Upper lobe of left lung (tissue), 6 donors: ENCODE measurements around the gene ABCG1. TPM values are rescaled to one million over a fixed set of nuclear protein-coding genes. Genes with fewer than 3 reads are reported as not detected.

Source experiments
- ATAC-seq, 2 donors: fragments of 200-7000 bp; cut with Tn5 transposase; one replicate each; pipeline ENCODE4 v1.9.1; 2022; ENCODE audit warnings: mild to moderate bottlenecking in 2 of 2, moderate library complexity in 2 of 2; ENCODE audit not compliant: low FRiP score in 2 of 2
- DNase-seq, 2 donors: peaks; one replicate each; pipeline ENCODE4 v3.0.0-alpha.2; 2019 to 2020
- H3K27ac ChIP-seq, 4 donors: fragments of 200-600 bp; sonication (generic); one replicate each; pipeline ENCODE4 v1.5.1; 2016 to 2019
- H3K27me3 ChIP-seq, 4 donors: fragments of 200-600 bp; sonication (generic); one replicate each; pipeline ENCODE4 v1.5.1; 2017 to 2019
- H3K36me3 ChIP-seq, 4 donors: fragments of 200-600 bp; sonication (generic); one replicate each; pipeline ENCODE4 v1.5.1; 2016 to 2019
- H3K4me1 ChIP-seq, 4 donors: fragments of 200-600 bp; sonication (generic); one replicate each; pipeline ENCODE4 v1.5.1; 2018 to 2019
- H3K4me3 ChIP-seq, 4 donors: fragments of 200-600 bp; sonication (generic); one replicate each; pipeline ENCODE4 v1.5.1; 2017 to 2019; ENCODE audit warnings: mild to moderate bottlenecking in 2 of 4, moderate library complexity in 1 of 4
- H3K9me3 ChIP-seq, 4 donors: fragments of 200-600 bp; sonication (generic); one replicate each; pipeline ENCODE4 v1.5.1; 2018 to 2019
- CTCF ChIP-seq, 6 experiments: fragments of 450-650 bp in 4 of 6; fragments of 200-600 bp in 2 of 6; sonication (generic) in 2 of 6; IDR thresholded peaks; one replicate each; pipeline ENCODE4 v1.5.1; 2016 to 2019; ENCODE audit warnings: antibody characterized with exemption in 6 of 6
- EP300 ChIP-seq, 4 donors: sonication (generic); formaldehyde crosslinking; IDR thresholded peaks; one replicate each; pipeline ENCODE4 v1.5.1; 2017; ENCODE audit warnings: antibody characterized with exemption in 4 of 4, control low read depth in 2 of 4
- POLR2A ChIP-seq, 4 donors: fragments of 450-650 bp; IDR thresholded peaks; one replicate each; pipeline ENCODE4 v1.5.1; 2016 to 2017; ENCODE audit warnings: antibody characterized with exemption in 4 of 4, mild to moderate bottlenecking in 2 of 4
- POLR2AphosphoS5 ChIP-seq, 2 donors: sonication (generic); formaldehyde crosslinking; IDR thresholded peaks; one replicate each; pipeline ENCODE4 v1.5.1; 2017; ENCODE audit warnings: antibody characterized with exemption in 2 of 2
- WGBS, 2 donors: methylation state at CpG; one replicate each; pipeline ENCODE4 v1.1.5; 2017 to 2018; 5-methylcytosine and 5-hydroxymethylcytosine counted together
- total RNA-seq, 6 donors: library from RNA; depleted of rRNA in 4 of 6; stranded (reverse); fragments of >200 nt in 4 of 6; gene quantifications; one replicate each; pipeline versions ENCODE4 v1.1.0 to v1.2.1, GENCODE V29; 2016 to 2021
- donor health status: DM: no; HTN: no; CAD: no; lungs with moderate emphysema.
- donor health status: DM: no; HTN: yes; CAD: no; lungs with severe emphysema.

The ABCG1 gene
- total RNA-seq, 6 donors from 2014 or later, result 56.7 to 130 (median 79.8) TPM

GRCh38 chr21:42222821-42223390 lies 4.0 kb downstream of the ABCG1 start:
- peak in 1 of 2 donors; percentile 8 for DNase-seq
- no peak for ATAC-seq
- peaks cover 0 to 14% (median 0%) of the 10 kb centered on the region in 4 donors for H3K36me3 ChIP-seq
- H3K27me3 ChIP-seq, result no peaks in the 10 kb centered on the region
- H3K4me3 ChIP-seq, result no peak overlapping the region
- TF ChIP-seq POLR2A (IDR thresholded peaks at IDR 0.05), result no peak
- TF ChIP-seq CTCF (IDR thresholded peaks at IDR 0.05), result no peak
- TF ChIP-seq POLR2AphosphoS5 (IDR thresholded peaks at IDR 0.05), result no peak
- no peak for TF ChIP-seq EP300 (IDR thresholded peaks at IDR 0.05)
- H3K9me3 ChIP-seq, result no peaks in the 10 kb centered on the region
- peak overlapping the region in 2 of 4 donors; percentile 27 to 92 for H3K27ac ChIP-seq
- peaks cover 36 to 60% (median 43%) of the 10 kb centered on the region in 4 donors for H3K4me1 ChIP-seq
- WGBS, 2 donors, result 94 to 95% methylated on average over 9 of the region's 9 CpGs

- ATAC-seq, result no peak
- Histone ChIP-seq H3K27me3 (no peaks in the 10 kb centered on the region), H3K27ac (peak overlapping the region in 1 of 4 donors; percentile 27), H3K4me1 (peaks cover 38 to 61% (median 46%) of the 10 kb centered on the region in 4 donors), H3K36me3 (peaks cover 0 to 14% (median 0%) of the 10 kb centered on the region in 4 donors), H3K4me3 (no peak overlapping the region), H3K9me3 (no peaks in the 10 kb centered on the region)
- no peak for TF ChIP-seq EP300 (IDR thresholded peaks at IDR 0.05)
- no peak for TF ChIP-seq CTCF (IDR thresholded peaks at IDR 0.05)
- DNase-seq, result no peak
- WGBS, 2 donors, result 85 to 95% methylated on average over 4 to 15 of the region's 15 CpGs
Observed at GRCh38 chr21:42223826-42224575, 5.1 kb downstream of the ABCG1 start.

GRCh38 chr21:42225042-42225441 lies 6.1 kb downstream of the ABCG1 start:
- Histone ChIP-seq H3K36me3 (peaks cover 0 to 14% (median 0%) of the 10 kb centered on the region in 4 donors), H3K9me3 (no peaks in the 10 kb centered on the region), H3K4me3 (no peak overlapping the region), H3K27me3 (no peaks in the 10 kb centered on the region), H3K4me1 (peaks cover 37 to 60% (median 43%) of the 10 kb centered on the region in 4 donors), H3K27ac (no peak overlapping the region)
- WGBS, 2 donors, result 90 to 93% methylated on average over 4 of the region's 4 CpGs
- TF ChIP-seq POLR2AphosphoS5 (IDR thresholded peaks at IDR 0.05) (no peak), CTCF (IDR thresholded peaks at IDR 0.05) (no peak), EP300 (IDR thresholded peaks at IDR 0.05) (no peak), POLR2A (IDR thresholded peaks at IDR 0.05) (no peak)
- DNase-seq (no peak), ATAC-seq (no peak)

- no peak overlapping the region for H3K27ac ChIP-seq
- H3K36me3 ChIP-seq, result peaks cover 0 to 14% (median 0%) of the 10 kb centered on the region in 4 donors
- H3K27me3 ChIP-seq, result no peaks in the 10 kb centered on the region
- H3K9me3 ChIP-seq, result no peaks in the 10 kb centered on the region
- WGBS, 2 donors, result 95% methylated on average over 13 of the region's 13 CpGs
- ATAC-seq (no peak), DNase-seq (no peak)
- no peak overlapping the region for H3K4me3 ChIP-seq
- no peak for TF ChIP-seq CTCF (IDR thresholded peaks at IDR 0.05)
- no peak for TF ChIP-seq POLR2A (IDR thresholded peaks at IDR 0.05)
- no peak for TF ChIP-seq EP300 (IDR thresholded peaks at IDR 0.05)
- no peak for TF ChIP-seq POLR2AphosphoS5 (IDR thresholded peaks at IDR 0.05)
- H3K4me1 ChIP-seq, result peaks cover 36 to 59% (median 40%) of the 10 kb centered on the region in 4 donors
Observed at GRCh38 chr21:42225571-42226155, 6.7 kb downstream of the ABCG1 start.
